HepG2 (cell line): Measurements from ENCODE around the gene ZMIZ1. TPM values are rescaled to one million over a fixed set of nuclear protein-coding genes. Genes with fewer than 3 reads are reported as not detected.

Experiments
- AGO1 ChIP-seq: fragments of 200-400 bp; formaldehyde crosslinking; IDR thresholded peaks from 2 replicates; pipeline ENCODE4 v1.6.1; 2017; ENCODE audit warnings: mild to moderate bottlenecking, low read depth, low read length, moderate library complexity; ENCODE audit not compliant: poor library complexity, severe bottlenecking
- ATF5 ChIP-seq: sonication (generic); formaldehyde crosslinking; IDR thresholded peaks from 2 replicates; pipeline ENCODE4 v1.4.0; 2020; ENCODE audit warnings: mild to moderate bottlenecking, low read depth, missing genetic modification reagents
- EHMT2 ChIP-seq: fragments of 200-600 bp; sonication (generic); IDR thresholded peaks from 2 replicates; pipeline ENCODE4 v1.7.0; 2017; ENCODE audit warnings: antibody characterized with exemption, low read depth, low read length, borderline replicate concordance
- EZH2 ChIP-seq: conservative IDR thresholded peaks from 2 replicates; pipeline ENCODE4 v1.6.1; 2012; ENCODE audit warnings: mild to moderate bottlenecking, low read depth, low read length, moderate library complexity
- FOSL2 ChIP-seq: sonication (generic); formaldehyde crosslinking; IDR thresholded peaks from 2 replicates; pipeline ENCODE4 v1.4.0; 2020; ENCODE audit warnings: missing genetic modification reagents
- GRHL1 ChIP-seq: sonication (generic); formaldehyde crosslinking; conservative IDR thresholded peaks from 2 replicates; pipeline ENCODE4 v1.8.0; 2022; ENCODE audit warnings: missing genetic modification reagents
- HDAC1 ChIP-seq: sonication (generic); formaldehyde crosslinking; IDR thresholded peaks from 2 replicates; pipeline ENCODE4 v1.5.1; 2020; ENCODE audit warnings: mild to moderate bottlenecking, missing genetic modification reagents
- HHEX ChIP-seq: IDR thresholded peaks from 2 replicates; pipeline ENCODE4 v1.6.1; 2016; ENCODE audit warnings: control low read depth
- IKZF5 ChIP-seq: IDR thresholded peaks from 2 replicates; pipeline ENCODE4 v1.6.1; 2018; ENCODE audit warnings: missing genetic modification reagents, mild to moderate bottlenecking, missing compliant biosample characterization
- KAT2B ChIP-seq: fragments of 150-350 bp; IDR thresholded peaks from 2 replicates; pipeline ENCODE4 v1.6.1; 2014; ENCODE audit warnings: low read depth, low read length, borderline replicate concordance
- NAIF1 ChIP-seq: sonication (generic); formaldehyde crosslinking; IDR thresholded peaks from 2 replicates; pipeline ENCODE4 v1.5.0; 2020; ENCODE audit warnings: mild to moderate bottlenecking, missing genetic modification reagents, borderline replicate concordance
- POLR2A ChIP-seq, 2 experiments: IDR thresholded peaks; 2 replicates each; pipeline ENCODE4 v1.6.1; 2011; ENCODE audit warnings: low read depth in 2 of 2, low read length in 2 of 2, mild to moderate bottlenecking in 1 of 2, moderate library complexity in 1 of 2; ENCODE audit not compliant: insufficient read depth in 1 of 2
- ZGPAT ChIP-seq: IDR thresholded peaks from 2 replicates; pipeline ENCODE4 v1.6.1; 2016; ENCODE audit warnings: mild to moderate bottlenecking
- ZNF407 ChIP-seq: sonication (generic); formaldehyde crosslinking; IDR thresholded peaks from one replicate; pipeline ENCODE4 v1.5.1; 2020; ENCODE audit warnings: mild to moderate bottlenecking, missing genetic modification reagents; ENCODE audit errors: not compliant biosample characterization
- ZNF605 ChIP-seq: sonication (generic); formaldehyde crosslinking; IDR thresholded peaks from 2 replicates; pipeline ENCODE4 v1.8.0; 2022; ENCODE audit warnings: mild to moderate bottlenecking, missing genetic modification reagents
- ZSCAN20 ChIP-seq: sonication (generic); formaldehyde crosslinking; IDR thresholded peaks from 2 replicates; pipeline ENCODE4 v1.4.0; 2020; ENCODE audit warnings: missing genetic modification reagents, mild to moderate bottlenecking, borderline replicate concordance
- polyA plus RNA-seq, 8 experiments: library from polyadenylated mRNA; depleted of rRNA in 3 of 8; stranded (reverse) in 7 of 8; unstranded in 1 of 8; fragments of >200 nt; fragmentation: Illumina TruSeq in 4 of 8; extraction: Trizol in 4 of 8; gene quantifications; 2 replicates each; pipeline versions ENCODE4 v1.2.1 to v1.2.3, GENCODE V29; 2011 to 2016; ENCODE audit warnings: low read depth in 4 of 8, missing spikeins in 1 of 8, mixed read lengths in 1 of 8; ENCODE audit not compliant: insufficient read depth in 1 of 8
- total RNA-seq, 5 experiments: library from RNA; depleted of rRNA; stranded (reverse); fragments of >200 nt; fragmentation: Illumina TruSeq; extraction: Trizol; gene quantifications; 2 replicates each; pipeline ENCODE4 v1.2.3, GENCODE V29; 2016; ENCODE audit warnings: low read depth in 1 of 5

The ZMIZ1 gene
- total and polyA plus RNA-seq, 2 of the 13 experiments (the other 11 are each of a cell fraction or from before 2014, with no cell fraction given) = 5.3 to 10.2 TPM

- TF ChIP-seq ZNF407 (CRISPR knock-in tag) = no peak
- TF ChIP-seq ZNF605 = peak; percentile 54; the same call in 1 of the 2 replicates
- no peak for TF ChIP-seq HDAC1 (CRISPR knock-in tag)
- TF ChIP-seq GRHL1 = no peak
- TF ChIP-seq ZGPAT (CRISPR knock-in tag) = no peak; the same call in 1 of the 2 replicates
- TF ChIP-seq IKZF5 (CRISPR knock-in tag) = peak; percentile 20; the same call in 1 of the 2 replicates
- TF ChIP-seq EHMT2 = no peak
- no peak for TF ChIP-seq POLR2A (IDR thresholded peaks at IDR 0.05; ENCODE audit: insufficient read depth in 1 of 2, low read depth in 2 of 2, low read length in 2 of 2)
- 0 out of 2 replicates have a peak, but pooled peaks have one; percentile 10 for TF ChIP-seq HHEX (CRISPR knock-in tag)
- peak; percentile 39; the same call in 1 of the 2 replicates for TF ChIP-seq FOSL2 (CRISPR knock-in tag)
- no peak for TF ChIP-seq ZSCAN20
- no peak for TF ChIP-seq KAT2B
- no peak for TF ChIP-seq EZH2
- TF ChIP-seq NAIF1 = no peak
- TF ChIP-seq AGO1 = no peak
- TF ChIP-seq ATF5 (CRISPR knock-in tag) = 0 out of 2 replicates have a peak, but pooled peaks have one; percentile 69
Measured at GRCh38 chr10:79185796-79186374, 117.1 kb downstream of the ZMIZ1 start (continued).
